Neutrophil (primary cell): Measurements from ENCODE around the gene CD55.

Experiments
- H3K27ac ChIP-seq: fragments of 200-600 bp; sonication (generic); 2 replicates; pipeline ENCODE4 v1.5.1; 2016; ENCODE audit warnings: mild to moderate bottlenecking, moderate library complexity
- H3K27me3 ChIP-seq: fragments of 200-600 bp; sonication (generic); 2 replicates; pipeline ENCODE4 v1.6.0; 2016; ENCODE audit warnings: mild to moderate bottlenecking
- H3K36me3 ChIP-seq: fragments of 200-600 bp; sonication (generic); 2 replicates; pipeline ENCODE4 v1.5.1; 2017
- H3K4me1 ChIP-seq, 2 experiments: fragments of 200-600 bp in 1 of 2; sonication (generic) in 1 of 2; 1 replicate in 1 of 2; 2 replicates in 1 of 2; pipeline versions ENCODE4 v1.5.1 to v1.6.1; 2013 to 2016; ENCODE audit warnings: low read depth in 1 of 2, low read length in 1 of 2, mild to moderate bottlenecking in 1 of 2, moderate library complexity in 1 of 2; ENCODE audit not compliant: control insufficient read depth in 1 of 2, insufficient read depth in 1 of 2
- H3K4me3 ChIP-seq, 2 experiments: fragments of 200-600 bp in 1 of 2; sonication (generic) in 1 of 2; 1 replicate in 1 of 2; 2 replicates in 1 of 2; pipeline ENCODE4 v1.5.1; 2013 to 2016; ENCODE audit warnings: low read depth in 1 of 2, low read length in 1 of 2, mild to moderate bottlenecking in 1 of 2, moderate library complexity in 1 of 2
- H3K9me3 ChIP-seq: fragments of 200-600 bp; sonication (generic); 2 replicates; pipeline ENCODE4 v1.5.1; 2016
- TF ChIP-seq, protein P1 (sequence below): fragments of 200-600 bp; sonication (generic); IDR thresholded peaks from 2 replicates; pipeline ENCODE4 v1.5.1; 2016; ENCODE audit warnings: antibody characterized with exemption

CD55 gene

DNA sequence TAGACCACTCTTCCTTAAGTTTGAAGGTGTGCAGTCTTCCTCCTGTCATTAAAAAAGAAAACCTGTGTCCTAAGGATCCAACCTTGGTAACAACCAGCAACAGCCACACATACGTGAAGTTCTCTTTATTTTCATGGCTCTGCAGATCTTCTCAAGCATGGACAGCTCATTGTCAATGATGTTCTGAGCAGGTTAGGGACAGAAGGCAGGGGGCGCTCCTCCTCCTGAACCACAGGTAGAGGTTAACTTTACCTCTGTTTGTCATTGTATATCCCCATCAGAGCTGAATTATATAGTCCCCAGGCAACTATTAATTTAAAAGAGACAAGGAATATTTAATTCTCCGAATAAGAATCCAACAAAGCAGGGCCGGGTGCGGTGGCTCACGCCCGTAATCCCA, 80.1 kb downstream of the CD55 start:
- no peaks in the 10 kb centered on the region for H3K36me3 ChIP-seq
- no peak overlapping the region for H3K4me3 ChIP-seq
- H3K9me3 ChIP-seq = no peaks in the 10 kb centered on the region
- peaks cover 4 to 7% of the 10 kb centered on the region in 2 experiments for H3K4me1 ChIP-seq
- no peaks in the 10 kb centered on the region for H3K27me3 ChIP-seq
- H3K27ac ChIP-seq = no peak overlapping the region
- TF ChIP-seq, protein P1, sequence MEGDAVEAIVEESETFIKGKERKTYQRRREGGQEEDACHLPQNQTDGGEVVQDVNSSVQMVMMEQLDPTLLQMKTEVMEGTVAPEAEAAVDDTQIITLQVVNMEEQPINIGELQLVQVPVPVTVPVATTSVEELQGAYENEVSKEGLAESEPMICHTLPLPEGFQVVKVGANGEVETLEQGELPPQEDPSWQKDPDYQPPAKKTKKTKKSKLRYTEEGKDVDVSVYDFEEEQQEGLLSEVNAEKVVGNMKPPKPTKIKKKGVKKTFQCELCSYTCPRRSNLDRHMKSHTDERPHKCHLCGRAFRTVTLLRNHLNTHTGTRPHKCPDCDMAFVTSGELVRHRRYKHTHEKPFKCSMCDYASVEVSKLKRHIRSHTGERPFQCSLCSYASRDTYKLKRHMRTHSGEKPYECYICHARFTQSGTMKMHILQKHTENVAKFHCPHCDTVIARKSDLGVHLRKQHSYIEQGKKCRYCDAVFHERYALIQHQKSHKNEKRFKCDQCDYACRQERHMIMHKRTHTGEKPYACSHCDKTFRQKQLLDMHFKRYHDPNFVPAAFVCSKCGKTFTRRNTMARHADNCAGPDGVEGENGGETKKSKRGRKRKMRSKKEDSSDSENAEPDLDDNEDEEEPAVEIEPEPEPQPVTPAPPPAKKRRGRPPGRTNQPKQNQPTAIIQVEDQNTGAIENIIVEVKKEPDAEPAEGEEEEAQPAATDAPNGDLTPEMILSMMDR = no peak

DNA sequence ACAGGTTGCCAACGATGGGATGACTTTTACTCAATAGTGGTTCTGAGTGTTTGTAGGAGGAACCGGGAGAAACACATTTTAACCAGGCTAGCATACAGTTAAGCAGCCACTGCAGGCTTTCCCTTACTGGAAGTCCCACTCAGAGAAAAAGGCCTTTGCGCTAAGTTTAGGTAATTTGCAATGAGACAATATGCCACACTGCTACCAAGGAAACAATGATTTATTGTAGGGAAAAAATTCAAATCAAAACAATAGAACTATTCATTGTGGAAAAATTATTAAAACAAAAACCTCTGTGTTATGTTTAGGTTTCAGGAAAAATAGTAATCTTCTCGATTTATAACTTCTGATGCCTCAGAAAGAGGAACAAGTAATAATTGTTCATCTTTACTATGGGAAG, 81.3 kb downstream of the CD55 start:
- Histone ChIP-seq H3K27me3 (no peaks in the 10 kb centered on the region), H3K36me3 (no peaks in the 10 kb centered on the region), H3K4me1 (peaks cover 14 to 19% of the 10 kb centered on the region in 2 experiments), H3K9me3 (no peaks in the 10 kb centered on the region), H3K27ac (no peak overlapping the region), H3K4me3 (no peak overlapping the region)
- TF ChIP-seq, protein P1 = no peak

GRCh38 chr1:207404849-207405525, 83.5 kb downstream of the CD55 start:
- Histone ChIP-seq H3K27ac (no peak overlapping the region), H3K9me3 (no peaks in the 10 kb centered on the region), H3K4me1 (peaks cover 28 to 31% of the 10 kb centered on the region in 2 experiments), H3K4me3 (no peak overlapping the region), H3K27me3 (no peaks in the 10 kb centered on the region), H3K36me3 (no peaks in the 10 kb centered on the region)
- TF ChIP-seq, protein P1 = peak; percentile 68

DNA sequence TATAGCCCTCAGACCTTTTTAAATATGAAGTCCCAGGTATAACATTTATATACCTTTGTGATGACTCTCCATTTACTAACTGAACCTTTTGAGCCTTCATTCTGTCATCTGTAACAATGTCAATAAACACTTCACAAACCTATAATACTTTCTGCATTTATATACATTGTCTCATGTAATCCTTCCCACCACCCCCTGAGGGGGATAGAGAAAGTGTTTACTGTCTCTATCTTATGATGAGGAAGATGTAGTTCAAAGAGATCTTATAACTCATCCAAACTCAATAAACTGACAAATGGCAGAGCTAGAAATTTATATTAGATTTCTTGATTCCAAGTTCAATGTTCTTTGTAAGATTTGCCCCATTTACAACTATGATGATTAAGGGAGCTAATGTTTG, 84.3 kb downstream of the CD55 start:
- Histone ChIP-seq H3K4me1 (peaks cover 30 to 33% of the 10 kb centered on the region in 2 experiments), H3K9me3 (no peaks in the 10 kb centered on the region), H3K4me3 (no peak overlapping the region), H3K36me3 (no peaks in the 10 kb centered on the region), H3K27me3 (no peaks in the 10 kb centered on the region), H3K27ac (no peak overlapping the region)
- TF ChIP-seq, protein P1 = no peak

DNA sequence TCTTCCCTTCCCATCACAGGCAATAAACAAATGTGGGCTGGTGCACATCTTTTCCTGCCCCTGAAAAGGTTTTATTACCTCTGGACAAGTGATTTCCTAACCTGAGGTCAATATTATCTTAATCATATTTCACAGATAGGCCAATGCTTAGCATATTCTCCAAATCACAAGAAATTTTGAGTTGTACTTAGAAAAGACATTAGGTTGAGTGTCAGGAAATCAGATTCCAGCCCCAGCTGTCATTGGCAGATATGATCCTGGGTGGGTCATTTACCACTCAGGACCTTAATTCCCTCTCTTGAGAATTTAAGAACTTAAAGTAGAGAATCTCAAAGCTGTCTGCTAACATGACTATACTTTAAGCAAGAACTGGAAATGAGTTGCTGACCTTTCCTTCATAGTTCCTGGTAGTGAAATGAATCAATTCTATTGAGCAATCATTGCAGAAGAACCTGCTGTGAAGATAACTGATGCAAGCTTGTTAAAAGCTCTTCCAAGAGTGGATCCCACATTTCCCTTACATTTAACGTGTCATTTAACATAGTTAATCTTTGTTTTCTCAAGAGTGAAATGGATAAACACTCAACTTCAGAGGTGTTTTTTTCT, 86.3 kb downstream of the CD55 start:
- TF ChIP-seq, protein P1 = no peak
- Histone ChIP-seq H3K27me3 (no peaks in the 10 kb centered on the region), H3K4me3 (peak overlapping the region in 1 of 2 experiments; percentile 36), H3K27ac (peak overlapping the region; percentile 80), H3K9me3 (no peaks in the 10 kb centered on the region), H3K36me3 (no peaks in the 10 kb centered on the region), H3K4me1 (peaks cover 49 to 51% of the 10 kb centered on the region in 2 experiments)
